ENCODE results near the gene GSTT4.

DNA sequence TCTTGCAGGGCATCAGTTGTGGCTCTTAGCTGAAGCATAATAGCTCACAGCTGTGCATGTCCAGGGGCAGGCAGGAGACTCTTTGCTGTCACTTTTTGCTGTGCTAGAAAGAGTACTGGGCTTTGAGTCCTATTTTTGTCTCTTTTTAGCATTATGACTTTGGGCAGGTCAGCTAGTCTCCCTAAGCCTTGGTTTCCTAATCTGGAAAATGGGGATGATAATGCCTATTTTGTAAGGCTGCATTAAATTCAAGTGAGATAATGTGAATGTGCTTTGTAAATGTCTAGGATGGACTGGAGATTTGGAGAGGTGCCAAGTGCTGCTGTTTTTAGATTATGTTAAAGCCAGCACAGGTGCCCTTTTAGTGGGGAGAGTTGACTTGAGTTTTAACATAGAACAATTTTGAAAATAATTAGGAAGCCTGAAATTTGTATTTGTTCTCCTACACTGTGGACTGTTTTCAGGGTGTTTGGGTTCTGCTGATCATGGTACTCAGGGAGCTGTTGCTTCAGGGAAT is 25.0 kb upstream of the GSTT4 start:
- TF ChIP-seq POLR2AphosphoS5 (IDR thresholded peaks at IDR 0.05; ENCODE audit: low read depth, low read length) = no peak
- no peak for TF ChIP-seq TAF1 (IDR thresholded peaks at IDR 0.05; ENCODE audit: borderline replicate concordance, low read depth, low read length)
- TF ChIP-seq POLR2A (IDR thresholded peaks at IDR 0.05; ENCODE audit: low read depth, low read length) = no peak
